Measurements from ENCODE around the gene KRTAP4-2.
"Not testable (repeated sequence)": the region's sequence is repeated elsewhere in the genome, so short reads cannot be mapped to it uniquely, and the experiment has no call there.

- TF ChIP-seq CTCF (IDR thresholded peaks at IDR 0.05); POLR2A (IDR thresholded peaks at IDR 0.05); POLR2AphosphoS5 (IDR thresholded peaks at IDR 0.05; ENCODE audit: insufficient read depth in 1 of 2, low read depth in 1 of 2): not testable (repeated sequence)
Observed at GRCh38 chr17:41139865-41140264, 38.2 kb downstream of the KRTAP4-2 start.
